ENCODE measurements around the gene ZFAND6.

ZFAND6 gene

GRCh38 chr15:80066912-80067311 is 7.4 kb downstream of the ZFAND6 start:
- no peak overlapping the region for H2AFZ ChIP-seq (ENCODE audit: low read length)
- peaks cover 0 to 2% (median 0%) of the 10 kb centered on the region in 3 experiments for H3K27me3 ChIP-seq (ENCODE audit: control insufficient read depth in 3 of 3, insufficient read depth in 3 of 3, low read depth in 1 of 3, low read length in 3 of 3)
- H2BK12ac ChIP-seq (ENCODE audit: low read length) = no peak overlapping the region
- H3K4me3 ChIP-seq (ENCODE audit: low read length in 2 of 2) = no peak overlapping the region
- H4K8ac ChIP-seq (ENCODE audit: low read depth, low read length) = no peak overlapping the region
- H3K4ac ChIP-seq (ENCODE audit: low read length) = no peak overlapping the region
- DNase-seq (ENCODE audit: low spot score) = no peak
- no peak overlapping the region for H3K9ac ChIP-seq (ENCODE audit: low read depth, low read length, poor library complexity)
- H3K14ac ChIP-seq (ENCODE audit: low read length) = no peak overlapping the region
- H3K4me1 ChIP-seq (ENCODE audit: control insufficient read depth in 2 of 2, insufficient read depth in 1 of 2, low read depth in 1 of 2, low read length in 2 of 2) = peaks cover 0 to 21% of the 10 kb centered on the region in 2 donors
- H3K4me2 ChIP-seq (ENCODE audit: insufficient read depth, low read length, poor library complexity, severe bottlenecking) = no peak overlapping the region
- no peaks in the 10 kb centered on the region for H3K36me3 ChIP-seq (replicated peaks in 1 of 2; ENCODE audit: control insufficient read depth in 2 of 2, insufficient read depth in 2 of 2, low read length in 2 of 2)
- no peak overlapping the region for H3K18ac ChIP-seq (ENCODE audit: low read length)
- H3K79me1 ChIP-seq (ENCODE audit: low read depth, low read length) = no peaks in the 10 kb centered on the region
- H2BK120ac ChIP-seq (ENCODE audit: low read depth, low read length) = no peak overlapping the region
- H3K9me3 ChIP-seq (replicated peaks in 1 of 2; ENCODE audit: control insufficient read depth in 2 of 2, insufficient read depth in 1 of 2, low read depth in 1 of 2, low read length in 2 of 2) = no peaks in the 10 kb centered on the region
- H3K23ac ChIP-seq (ENCODE audit: low read depth, low read length, poor library complexity) = no peak overlapping the region
- no peak overlapping the region for H4K91ac ChIP-seq (ENCODE audit: low read depth, low read length, poor library complexity)
- no peak overlapping the region for H2AK5ac ChIP-seq (ENCODE audit: low read depth, low read length)
- no peak overlapping the region for H2BK15ac ChIP-seq (ENCODE audit: low read length)
- H2BK5ac ChIP-seq (ENCODE audit: low read length) = no peak overlapping the region
- no peak overlapping the region for H3K27ac ChIP-seq (replicated peaks; ENCODE audit: low read length)

- H3K79me1 ChIP-seq (ENCODE audit: low read depth, low read length) = no peaks in the 10 kb centered on the region
- no peak overlapping the region for H3K4me2 ChIP-seq (ENCODE audit: insufficient read depth, low read length, poor library complexity, severe bottlenecking)
- no peak for DNase-seq (ENCODE audit: low spot score)
- no peak overlapping the region for H2BK120ac ChIP-seq (ENCODE audit: low read depth, low read length)
- no peak overlapping the region for H4K8ac ChIP-seq (ENCODE audit: low read depth, low read length)
- no peak overlapping the region for H2BK15ac ChIP-seq (ENCODE audit: low read length)
- no peak overlapping the region for H2BK5ac ChIP-seq (ENCODE audit: low read length)
- peaks cover 0 to 2% (median 0%) of the 10 kb centered on the region in 3 experiments for H3K27me3 ChIP-seq (ENCODE audit: control insufficient read depth in 3 of 3, insufficient read depth in 3 of 3, low read depth in 1 of 3, low read length in 3 of 3)
- no peak overlapping the region for H2AFZ ChIP-seq (ENCODE audit: low read length)
- no peak overlapping the region for H3K4ac ChIP-seq (ENCODE audit: low read length)
- H3K9me3 ChIP-seq (replicated peaks in 1 of 2; ENCODE audit: control insufficient read depth in 2 of 2, insufficient read depth in 1 of 2, low read depth in 1 of 2, low read length in 2 of 2) = no peaks in the 10 kb centered on the region
- no CpG with 5 or more reads among the region's 11 CpGs for WGBS, 2 donors (ENCODE audit: extremely low coverage in 2 of 2, insufficient read length in 2 of 2, insufficient replicate concordance in 1 of 2)
- H3K27ac ChIP-seq (replicated peaks; ENCODE audit: low read length) = no peak overlapping the region
- no peak overlapping the region for H2BK12ac ChIP-seq (ENCODE audit: low read length)
- no peak overlapping the region for H4K91ac ChIP-seq (ENCODE audit: low read depth, low read length, poor library complexity)
- H3K36me3 ChIP-seq (replicated peaks in 1 of 2; ENCODE audit: control insufficient read depth in 2 of 2, insufficient read depth in 2 of 2, low read length in 2 of 2) = no peaks in the 10 kb centered on the region
- H3K23ac ChIP-seq (ENCODE audit: low read depth, low read length, poor library complexity) = no peak overlapping the region
- no peak overlapping the region for H3K4me3 ChIP-seq (ENCODE audit: low read length in 2 of 2)
- H3K18ac ChIP-seq (ENCODE audit: low read length) = no peak overlapping the region
- H2AK5ac ChIP-seq (ENCODE audit: low read depth, low read length) = no peak overlapping the region
- no peak overlapping the region for H3K14ac ChIP-seq (ENCODE audit: low read length)
- peaks cover 0 to 20% of the 10 kb centered on the region in 2 donors for H3K4me1 ChIP-seq (ENCODE audit: control insufficient read depth in 2 of 2, insufficient read depth in 1 of 2, low read depth in 1 of 2, low read length in 2 of 2)
- no peak overlapping the region for H3K9ac ChIP-seq (ENCODE audit: low read depth, low read length, poor library complexity)
Measured at GRCh38 chr15:80068578-80068977, 9.1 kb downstream of the ZFAND6 start.

DNA sequence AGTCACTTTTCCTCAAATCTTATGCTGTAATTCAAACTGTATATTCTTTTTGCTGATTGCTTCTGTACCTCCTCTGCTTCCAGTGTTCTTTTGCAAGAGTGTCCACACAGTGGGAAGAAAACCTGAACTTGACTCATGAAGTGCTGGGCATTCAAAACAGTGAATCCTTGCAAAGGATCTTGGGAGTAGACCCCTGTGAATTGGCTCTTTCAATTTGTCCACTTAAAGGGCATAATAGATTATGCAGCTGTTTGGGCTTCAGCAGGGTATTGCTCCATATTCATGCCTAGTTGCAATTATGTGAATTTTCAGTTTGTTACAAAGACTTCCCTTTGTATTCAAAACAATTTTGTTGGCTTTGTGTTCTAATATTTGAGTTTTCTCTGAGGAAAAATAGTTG is 11.4 kb downstream of the ZFAND6 start:
- H3K36me3 ChIP-seq (replicated peaks in 1 of 2; ENCODE audit: control insufficient read depth in 2 of 2, insufficient read depth in 2 of 2, low read length in 2 of 2) = no peaks in the 10 kb centered on the region
- no peak for DNase-seq (ENCODE audit: low spot score)
- H3K27ac ChIP-seq (replicated peaks; ENCODE audit: low read length) = no peak overlapping the region
- no peak overlapping the region for H2BK120ac ChIP-seq (ENCODE audit: low read depth, low read length)
- H3K4me2 ChIP-seq (ENCODE audit: insufficient read depth, low read length, poor library complexity, severe bottlenecking) = no peak overlapping the region
- H4K8ac ChIP-seq (ENCODE audit: low read depth, low read length) = no peak overlapping the region
- H4K91ac ChIP-seq (ENCODE audit: low read depth, low read length, poor library complexity) = no peak overlapping the region
- H2BK5ac ChIP-seq (ENCODE audit: low read length) = no peak overlapping the region
- no peaks in the 10 kb centered on the region for H3K9me3 ChIP-seq (replicated peaks in 1 of 2; ENCODE audit: control insufficient read depth in 2 of 2, insufficient read depth in 1 of 2, low read depth in 1 of 2, low read length in 2 of 2)
- no peak overlapping the region for H2BK15ac ChIP-seq (ENCODE audit: low read length)
- no peak overlapping the region for H3K4me3 ChIP-seq (ENCODE audit: low read length in 2 of 2)
- no peak overlapping the region for H3K18ac ChIP-seq (ENCODE audit: low read length)
- no peak overlapping the region for H3K4ac ChIP-seq (ENCODE audit: low read length)
- no peak overlapping the region for H2AFZ ChIP-seq (ENCODE audit: low read length)
- H3K4me1 ChIP-seq (ENCODE audit: control insufficient read depth in 2 of 2, insufficient read depth in 1 of 2, low read depth in 1 of 2, low read length in 2 of 2) = peaks cover 0 to 26% of the 10 kb centered on the region in 2 donors
- no peak overlapping the region for H2BK12ac ChIP-seq (ENCODE audit: low read length)
- no peaks in the 10 kb centered on the region for H3K79me1 ChIP-seq (ENCODE audit: low read depth, low read length)
- no peak overlapping the region for H3K9ac ChIP-seq (ENCODE audit: low read depth, low read length, poor library complexity)
- no peaks in the 10 kb centered on the region for H3K27me3 ChIP-seq (ENCODE audit: control insufficient read depth in 3 of 3, insufficient read depth in 3 of 3, low read depth in 1 of 3, low read length in 3 of 3)
- H3K23ac ChIP-seq (ENCODE audit: low read depth, low read length, poor library complexity) = no peak overlapping the region
- no peak overlapping the region for H3K14ac ChIP-seq (ENCODE audit: low read length)
- H2AK5ac ChIP-seq (ENCODE audit: low read depth, low read length) = no peak overlapping the region

- Histone ChIP-seq H3K27ac (replicated peaks; ENCODE audit: low read length) (no peak overlapping the region), H2AFZ (ENCODE audit: low read length) (no peak overlapping the region), H3K4me1 (ENCODE audit: control insufficient read depth in 2 of 2, insufficient read depth in 1 of 2, low read depth in 1 of 2, low read length in 2 of 2) (peaks cover 0 to 33% of the 10 kb centered on the region in 2 donors)
Measured at GRCh38 chr15:80071652-80072051, 12.2 kb downstream of the ZFAND6 start.

More at GRCh38 chr15:80071652-80072051, 12.2 kb downstream of the ZFAND6 start:
- no peaks in the 10 kb centered on the region for H3K36me3 ChIP-seq (replicated peaks in 1 of 2; ENCODE audit: control insufficient read depth in 2 of 2, insufficient read depth in 2 of 2, low read length in 2 of 2)
- no peak overlapping the region for H2BK15ac ChIP-seq (ENCODE audit: low read length)
- no peaks in the 10 kb centered on the region for H3K27me3 ChIP-seq (ENCODE audit: control insufficient read depth in 3 of 3, insufficient read depth in 3 of 3, low read depth in 1 of 3, low read length in 3 of 3)
- no peak overlapping the region for H4K91ac ChIP-seq (ENCODE audit: low read depth, low read length, poor library complexity)
- no peak overlapping the region for H2AK5ac ChIP-seq (ENCODE audit: low read depth, low read length)
- no peak overlapping the region for H2BK5ac ChIP-seq (ENCODE audit: low read length)
- H3K14ac ChIP-seq (ENCODE audit: low read length) = no peak overlapping the region
- no peak overlapping the region for H3K4me3 ChIP-seq (ENCODE audit: low read length in 2 of 2)
- H3K79me1 ChIP-seq (ENCODE audit: low read depth, low read length) = no peaks in the 10 kb centered on the region
- no peak for DNase-seq (ENCODE audit: low spot score)
- H3K23ac ChIP-seq (ENCODE audit: low read depth, low read length, poor library complexity) = no peak overlapping the region
- no peak overlapping the region for H2BK120ac ChIP-seq (ENCODE audit: low read depth, low read length)
- no peak overlapping the region for H3K4ac ChIP-seq (ENCODE audit: low read length)
- no peaks in the 10 kb centered on the region for H3K9me3 ChIP-seq (replicated peaks in 1 of 2; ENCODE audit: control insufficient read depth in 2 of 2, insufficient read depth in 1 of 2, low read depth in 1 of 2, low read length in 2 of 2)
- no peak overlapping the region for H4K8ac ChIP-seq (ENCODE audit: low read depth, low read length)
- no peak overlapping the region for H3K18ac ChIP-seq (ENCODE audit: low read length)
- no peak overlapping the region for H3K4me2 ChIP-seq (ENCODE audit: insufficient read depth, low read length, poor library complexity, severe bottlenecking)
- H3K9ac ChIP-seq (ENCODE audit: low read depth, low read length, poor library complexity) = no peak overlapping the region
- no peak overlapping the region for H2BK12ac ChIP-seq (ENCODE audit: low read length)

Data from neuronal stem cell (in vitro differentiated cells).